K562 (cell line): ENCODE data around the gene ARHGAP32. TPM values are rescaled to one million over a fixed set of nuclear protein-coding genes. Genes with fewer than 3 reads are reported as not detected.
"Not testable (repeated sequence)": the region's sequence is repeated elsewhere in the genome, so short reads cannot be mapped to it uniquely, and the experiment has no call there.

Experiments
- ATAC-seq: fragments of 200-7000 bp; cut with Tn5 transposase; 3 replicates; pipeline ENCODE4 v1.9.1; 2020; ENCODE audit warnings: moderate library complexity
- BruUV-seq: library from RNA; stranded (reverse); fragments of 400-500 nt; replicated peaks from 2 replicates; lab custom pipeline; 2021; lab: Mats Ljungman, UMichigan
- CTCF ChIA-PET: fragments of 300-600 bp; formaldehyde crosslinking; extraction: SDS; loops from one replicate; lab custom pipeline; 2021; ENCODE audit warnings: low intra/inter-chr PET ratio; lab: Yijun Ruan, JAX
- POLR2A ChIA-PET: fragments of 300-600, 350-650 bp; sonication (Branson Sonifier 250); formaldehyde crosslinking; extraction: SDS; loops from one replicate; lab custom pipeline; 2021; ENCODE audit warnings: antibody characterized with exemption, inconsistent platforms; lab: Yijun Ruan, JAX
- DNase-seq, 4 experiments: peaks; one replicate each; pipeline versions ENCODE4 v3.0.0 to v3.0.0-alpha.2; 2011 to 2018; ENCODE audit warnings: low spot score in 3 of 4, mixed read lengths in 3 of 4; ENCODE audit errors: extremely low read depth in 1 of 4
- FAIRE-seq: peaks from 2 replicates; lab custom pipeline; 2011; peaks lifted over from hg19 to GRCh38; lab: Jason Lieb, UNC
- H2AFZ ChIP-seq: 2 replicates; pipeline ENCODE4 v1.6.0; 2011; ENCODE audit warnings: low read depth, low read length, control low read depth, inconsistent platforms
- H3K27ac ChIP-seq: fragments of 200-600 bp; 3 replicates; pipeline ENCODE4 v1.8.0; 2011; ENCODE audit warnings: low read depth, mild to moderate bottlenecking, control low read depth, inconsistent platforms, low read length, moderate library complexity, mixed read lengths; ENCODE audit errors: extremely low read depth
- H3K27me3 ChIP-seq, 2 experiments: fragments of 300-600 bp in 1 of 2; 2 replicates in 1 of 2; 3 replicates in 1 of 2; pipeline versions ENCODE4 v1.6.0 to v1.8.0; 2011; ENCODE audit warnings: inconsistent platforms in 2 of 2, low read length in 2 of 2, mild to moderate bottlenecking in 1 of 2, mixed read lengths in 1 of 2, moderate library complexity in 1 of 2; ENCODE audit not compliant: control insufficient read depth in 2 of 2, insufficient read depth in 2 of 2
- H3K36me3 ChIP-seq: fragments of 300-600 bp; 3 replicates; pipeline ENCODE4 v1.8.0; 2011; ENCODE audit warnings: mild to moderate bottlenecking, low read length, inconsistent platforms; ENCODE audit not compliant: control insufficient read depth, insufficient read depth
- H3K4me1 ChIP-seq, 2 experiments: fragments of 200-600 bp in 1 of 2; replicated peaks in 1 of 2; 2 replicates in 1 of 2; 3 replicates in 1 of 2; pipeline versions ENCODE4 v1.5.1 to v1.8.0; 2011; ENCODE audit warnings: inconsistent platforms in 2 of 2, low read length in 2 of 2, mild to moderate bottlenecking in 1 of 2, mixed read lengths in 1 of 2, moderate library complexity in 1 of 2; ENCODE audit not compliant: control insufficient read depth in 2 of 2, insufficient read depth in 2 of 2
- H3K4me2 ChIP-seq: 2 replicates; pipeline ENCODE4 v1.6.1; 2011; ENCODE audit warnings: low read length, control low read depth, inconsistent platforms, mixed read lengths; ENCODE audit not compliant: insufficient read depth
- H3K4me3 ChIP-seq: fragments of 200-600 bp; sonication (generic), shearing (Covaris generic); 2 replicates; pipeline ENCODE4 v1.5.1; 2016; ENCODE audit warnings: control low read depth, inconsistent platforms
- H3K79me2 ChIP-seq: fragments of 200-600 bp; 3 replicates; pipeline ENCODE4 v1.8.0; 2011; ENCODE audit warnings: low read length, inconsistent platforms; ENCODE audit not compliant: control insufficient read depth, insufficient read depth
- H3K9ac ChIP-seq, 2 experiments: 2 replicates each; pipeline versions ENCODE4 v1.6.0 to v1.6.1; 2011; ENCODE audit warnings: low read depth in 2 of 2, low read length in 2 of 2, control low read depth in 1 of 2, inconsistent platforms in 1 of 2, mild to moderate bottlenecking in 1 of 2, mixed read lengths in 1 of 2; ENCODE audit not compliant: insufficient read depth in 1 of 2
- H3K9me1 ChIP-seq: one replicate; pipeline ENCODE4 v1.6.0; 2011; ENCODE audit warnings: inconsistent platforms, mild to moderate bottlenecking, low read length, moderate library complexity; ENCODE audit not compliant: control insufficient read depth, insufficient read depth
- H3K9me3 ChIP-seq: replicated peaks from 2 replicates; pipeline ENCODE4 v1.5.1; 2011; ENCODE audit warnings: low read depth, low read length, inconsistent platforms; ENCODE audit not compliant: control insufficient read depth, insufficient read depth
- H4K20me1 ChIP-seq: replicated peaks from 2 replicates; pipeline ENCODE4 v1.6.1; 2011; ENCODE audit warnings: low read length, inconsistent platforms, mixed read lengths; ENCODE audit not compliant: control insufficient read depth, insufficient read depth
- CBX5 ChIP-seq: IDR thresholded peaks from 2 replicates; pipeline ENCODE4 v1.6.1; 2014; ENCODE audit warnings: low read depth, borderline replicate concordance
- CHD1 ChIP-seq: fragments of 200-600 bp; sonication (generic); IDR thresholded peaks from one replicate; pipeline ENCODE4 v1.6.1; 2012; ENCODE audit warnings: mild to moderate bottlenecking, moderate library complexity, low read length, inconsistent platforms
- ETS1 ChIP-seq: conservative IDR thresholded peaks from 2 replicates; pipeline ENCODE4 v1.6.1; 2011; ENCODE audit warnings: low read depth, mild to moderate bottlenecking, low read length; ENCODE audit not compliant: control insufficient read depth
- GABPA ChIP-seq: fragments of 200-800 bp; sonication (Bioruptor generic); conservative IDR thresholded peaks from 2 replicates; pipeline ENCODE4 v1.6.1; 2016; ENCODE audit warnings: low read depth, missing genetic modification characterization, missing compliant biosample characterization
- HIVEP1 ChIP-seq: fragments of 250-450 bp; sonication (Bioruptor Pico); IDR thresholded peaks from 2 replicates; pipeline ENCODE4 v1.4.0; 2020; ENCODE audit warnings: mild to moderate bottlenecking
- MEF2D ChIP-seq: conservative IDR thresholded peaks from 2 replicates; pipeline ENCODE4 v1.6.1; 2016; ENCODE audit warnings: low read depth, missing genetic modification characterization, missing compliant biosample characterization
- RBFOX2 ChIP-seq: fragments of 200-400 bp; formaldehyde crosslinking; IDR thresholded peaks from 2 replicates; pipeline ENCODE4 v1.6.1; 2017; ENCODE audit warnings: low read depth, mild to moderate bottlenecking, low read length, moderate library complexity
- SIRT6 ChIP-seq: IDR thresholded peaks from one replicate; pipeline ENCODE4 v1.6.1; 2012; ENCODE audit warnings: low read depth, mild to moderate bottlenecking, control low read depth, inconsistent platforms, low read length, moderate library complexity
- SMAD1 ChIP-seq: fragments of 150-350 bp; IDR thresholded peaks from 2 replicates; pipeline ENCODE4 v1.6.1; 2014; ENCODE audit warnings: low read length, low read depth; ENCODE audit not compliant: partially characterized antibody
- SMAD2 ChIP-seq: fragments of 150-350 bp; IDR thresholded peaks from 2 replicates; pipeline ENCODE4 v1.6.1; 2014; ENCODE audit warnings: low read depth, mild to moderate bottlenecking, low read length
- THRB ChIP-seq: fragments of 450-650 bp; formaldehyde crosslinking; conservative IDR thresholded peaks from 2 replicates; pipeline ENCODE4 v1.4.0; 2022; ENCODE audit warnings: mild to moderate bottlenecking, missing genetic modification characterization
- U2AF1 ChIP-seq: fragments of 200-400 bp; formaldehyde crosslinking; optimal IDR thresholded peaks from 2 replicates; pipeline ENCODE3; 2017; ENCODE audit warnings: mild to moderate bottlenecking, low read depth, low read length, moderate library complexity
- ZC3H8 ChIP-seq: fragments of 450-650 bp; IDR thresholded peaks from 2 replicates; pipeline ENCODE4 v1.6.1; 2017
- whole genome bisulfite sequencing: fragments of 100-300 bp; shearing (Covaris generic); methylation state at CpG from one replicate; pipeline ENCODE4 v1.1.6; 2016; ENCODE audit warnings: low coverage, mixed read lengths; ENCODE audit not compliant: insufficient coverage; ENCODE audit errors: missing lambda C conversion rate; 5-methylcytosine and 5-hydroxymethylcytosine counted together
- in situ Hi-C: fragments of 300-500 bp; cut with MboI; formaldehyde crosslinking; loops from 4 replicates; pipeline ENCODE4 v1.15.0; 2018; ENCODE audit warnings: inconsistent platforms, mixed read lengths
- intact Hi-C: fragments of 100-400 bp; cut with micrococcal nuclease; formaldehyde crosslinking; loops from 2 replicates; pipeline ENCODE4 v1.14.2; 2022
- polyA plus RNA-seq, 8 experiments: library from polyadenylated mRNA; depleted of rRNA in 4 of 8; stranded (reverse) in 5 of 8; unstranded in 3 of 8; fragments of >200 nt; fragmentation: Nextera tagmentation in 2 of 8; fragmentation: Illumina TruSeq in 1 of 8; extraction: Ambion mirVana in 2 of 8; extraction: Trizol in 1 of 8; gene quantifications; 2 replicates each; pipeline versions ENCODE4 v1.2.1 to v1.2.3, GENCODE V29; 2011 to 2014; ENCODE audit warnings: inconsistent platforms in 1 of 8, missing spikeins in 1 of 8
- total RNA-seq, 7 experiments: library from RNA; depleted of rRNA in 6 of 7; stranded (reverse); fragments of >200 nt in 6 of 7; fragmentation: Illumina TruSeq in 2 of 7; extraction: Trizol in 2 of 7; gene quantifications; 2 replicates each; pipeline versions ENCODE4 v1.2.1 to v1.2.3, GENCODE V29; 2011 to 2021; ENCODE audit warnings: low replicate concordance in 1 of 7
- TF ChIP-seq, protein P1 (sequence below): fragments of 250-450 bp; sonication (Bioruptor Pico); IDR thresholded peaks from 2 replicates; pipeline ENCODE4 v1.5.0; 2022; ENCODE audit warnings: mild to moderate bottlenecking

Gene ARHGAP32
- total and polyA plus RNA-seq, 9 of the 15 experiments (the other 6 are each of a cell fraction or from before 2014, with no cell fraction given): 0.18 TPM; not detected in 8

GRCh38 chr11:129006161-129006560 lies 186.0 kb downstream of the ARHGAP32 start:
- ATAC-seq (no peak), DNase-seq (no peak), FAIRE-seq (no peak)
- Histone ChIP-seq H3K9ac (no peak overlapping the region), H3K27me3 (no peaks in the 10 kb centered on the region), H2AFZ (no peak overlapping the region), H3K9me3 (no peaks in the 10 kb centered on the region), H3K4me3 (no peak overlapping the region), H3K27ac (no peak overlapping the region), H3K36me3 (no peaks in the 10 kb centered on the region), H3K79me2 (no peaks in the 10 kb centered on the region), H3K9me1 (no peaks in the 10 kb centered on the region), H4K20me1 (no peaks in the 10 kb centered on the region), H3K4me2 (no peak overlapping the region), H3K4me1 (no peaks in the 10 kb centered on the region)
- intact Hi-C loops (no loop called here), in situ Hi-C loops (no loop called here)
- POLR2A ChIA-PET: no interaction called here
- CTCF ChIA-PET: no interaction called here
- BruUV-seq: no TSS peak
- no peak for TF ChIP-seq GABPA (tag)
- TF ChIP-seq RBFOX2: no peak
- TF ChIP-seq ZC3H8: no peak
- no peak for TF ChIP-seq HIVEP1
- TF ChIP-seq, protein P1, sequence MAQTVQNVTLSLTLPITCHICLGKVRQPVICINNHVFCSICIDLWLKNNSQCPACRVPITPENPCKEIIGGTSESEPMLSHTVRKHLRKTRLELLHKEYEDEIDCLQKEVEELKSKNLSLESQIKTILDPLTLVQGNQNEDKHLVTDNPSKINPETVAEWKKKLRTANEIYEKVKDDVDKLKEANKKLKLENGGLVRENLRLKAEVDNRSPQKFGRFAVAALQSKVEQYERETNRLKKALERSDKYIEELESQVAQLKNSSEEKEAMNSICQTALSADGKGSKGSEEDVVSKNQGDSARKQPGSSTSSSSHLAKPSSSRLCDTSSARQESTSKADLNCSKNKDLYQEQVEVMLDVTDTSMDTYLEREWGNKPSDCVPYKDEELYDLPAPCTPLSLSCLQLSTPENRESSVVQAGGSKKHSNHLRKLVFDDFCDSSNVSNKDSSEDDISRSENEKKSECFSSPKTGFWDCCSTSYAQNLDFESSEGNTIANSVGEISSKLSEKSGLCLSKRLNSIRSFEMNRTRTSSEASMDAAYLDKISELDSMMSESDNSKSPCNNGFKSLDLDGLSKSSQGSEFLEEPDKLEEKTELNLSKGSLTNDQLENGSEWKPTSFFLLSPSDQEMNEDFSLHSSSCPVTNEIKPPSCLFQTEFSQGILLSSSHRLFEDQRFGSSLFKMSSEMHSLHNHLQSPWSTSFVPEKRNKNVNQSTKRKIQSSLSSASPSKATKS: no peak
- no peak for TF ChIP-seq CHD1
- TF ChIP-seq CBX5: no peak
- TF ChIP-seq SIRT6: no peak
- TF ChIP-seq THRB (CRISPR knock-in tag): no peak
- no peak for TF ChIP-seq U2AF1
- TF ChIP-seq SMAD2: no peak
- TF ChIP-seq ETS1: no peak
- no peak for TF ChIP-seq SMAD1
- TF ChIP-seq MEF2D (tag): no peak
- 0% methylated on average over 4 of the region's 4 CpGs for WGBS

DNA sequence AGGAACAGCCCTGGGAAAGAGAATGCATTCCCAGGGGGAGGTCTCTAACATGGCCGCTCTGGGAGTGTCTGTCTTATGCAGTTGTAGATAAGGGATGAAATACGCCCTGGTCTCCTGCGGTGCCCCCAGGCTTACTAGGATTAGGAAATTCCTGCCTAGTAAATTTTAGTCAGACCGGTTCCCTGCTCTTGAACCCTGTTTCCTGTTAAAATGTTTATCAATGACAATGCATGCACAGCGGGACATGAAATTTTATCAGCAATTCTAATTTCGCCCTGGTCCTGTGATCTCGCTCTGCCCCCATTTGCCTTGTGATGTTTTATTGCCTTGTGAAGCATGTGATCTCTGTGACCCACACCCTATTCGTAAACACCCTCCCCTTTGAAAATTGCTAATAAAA lies 193.0 kb downstream of the ARHGAP32 start:
- FAIRE-seq, POLR2A ChIA-PET: not testable (repeated sequence)

More for the DNA sequence above, 193.0 kb downstream of the ARHGAP32 start:
- H3K4me1 ChIP-seq, H3K4me2 ChIP-seq, CTCF ChIA-PET, H3K9ac ChIP-seq, H3K27ac ChIP-seq, H3K9me1 ChIP-seq, H4K20me1 ChIP-seq, BruUV-seq, H3K4me3 ChIP-seq, DNase-seq, H3K9me3 ChIP-seq, intact Hi-C loops, H3K27me3 ChIP-seq, H3K79me2 ChIP-seq, in situ Hi-C loops, H2AFZ ChIP-seq, ATAC-seq, H3K36me3 ChIP-seq: not testable (repeated sequence)
- 4% methylated on average over 8 of the region's 8 CpGs for WGBS
